GM18508 (cell line): Measurements from ENCODE around the gene TMEM255A.

ENCODE experiments used
- ATAC-seq: cut with Tn5 transposase; IDR thresholded peaks from one replicate; pipeline ENCODE4 v1.9.1; 2021; ENCODE audit warnings: moderate number of reproducible peaks; ENCODE audit not compliant: insufficient read depth, unreplicated experiment

The TMEM255A gene

DNA sequence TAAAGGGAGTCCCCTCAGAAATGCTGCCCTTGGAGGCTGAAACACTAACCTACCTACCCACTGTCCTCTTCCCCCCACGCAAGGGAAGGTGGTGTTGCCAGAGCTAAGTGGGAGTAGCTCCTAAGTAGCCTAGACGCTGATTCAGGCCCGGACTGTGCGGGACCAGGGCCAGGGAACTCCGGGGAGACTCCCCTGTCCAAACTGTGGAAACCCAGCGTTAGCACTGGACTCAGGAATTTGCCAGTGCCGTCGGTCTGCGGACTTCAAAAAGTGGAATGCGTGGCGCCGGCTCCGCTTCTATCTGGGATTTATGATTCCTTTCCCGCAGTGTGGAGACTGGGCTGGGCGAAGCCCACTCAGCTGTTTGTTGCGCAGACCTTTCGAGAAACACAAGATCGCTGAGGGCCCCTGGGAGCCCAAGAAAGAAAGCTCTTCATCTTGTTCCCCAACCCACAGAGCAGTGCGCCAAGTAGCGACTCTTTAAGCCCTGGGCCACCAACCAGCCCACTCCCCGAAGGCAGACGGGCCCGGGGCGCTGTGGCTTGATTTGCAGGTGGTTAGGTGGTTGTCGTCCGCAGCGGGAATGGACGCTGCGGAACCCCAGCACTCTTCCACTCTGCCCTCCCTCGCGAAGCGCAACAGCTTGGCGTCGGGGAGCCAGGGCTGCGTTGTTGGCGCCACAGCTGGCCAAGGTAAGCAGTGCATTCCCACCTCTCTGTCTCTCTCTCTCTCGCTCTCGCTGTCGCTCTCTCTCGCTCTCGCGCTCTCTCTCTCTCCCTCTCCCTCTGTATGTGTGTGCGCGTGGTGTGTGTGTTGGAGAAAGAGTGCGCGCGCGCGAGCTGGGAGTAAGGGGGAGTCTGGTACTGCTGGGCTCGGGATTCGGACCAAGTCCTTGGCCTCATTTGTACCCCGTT lies 2.0 kb downstream of the TMEM255A start:
- ATAC-seq: peak; percentile 77

DNA sequence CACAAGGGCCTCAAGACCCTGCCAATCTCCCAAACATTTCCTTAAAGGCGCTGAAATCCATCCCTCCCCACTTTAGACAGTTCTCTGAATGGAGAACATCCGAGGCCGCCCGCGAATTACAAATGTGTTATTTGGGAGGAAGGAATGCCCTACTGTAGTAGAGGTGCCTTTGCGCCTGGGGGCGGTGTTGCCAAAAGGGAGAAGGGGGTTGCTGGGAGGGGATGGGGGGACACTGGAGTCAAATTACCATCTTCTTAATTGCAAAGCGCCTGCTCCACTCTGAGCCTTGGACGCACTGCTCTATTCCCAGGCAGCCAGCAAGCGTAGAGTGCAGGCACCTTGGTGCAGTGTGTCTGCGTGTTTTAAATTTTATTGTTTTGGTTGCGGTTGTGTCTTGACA lies 2.7 kb downstream of the TMEM255A start:
- no peak for ATAC-seq

DNA sequence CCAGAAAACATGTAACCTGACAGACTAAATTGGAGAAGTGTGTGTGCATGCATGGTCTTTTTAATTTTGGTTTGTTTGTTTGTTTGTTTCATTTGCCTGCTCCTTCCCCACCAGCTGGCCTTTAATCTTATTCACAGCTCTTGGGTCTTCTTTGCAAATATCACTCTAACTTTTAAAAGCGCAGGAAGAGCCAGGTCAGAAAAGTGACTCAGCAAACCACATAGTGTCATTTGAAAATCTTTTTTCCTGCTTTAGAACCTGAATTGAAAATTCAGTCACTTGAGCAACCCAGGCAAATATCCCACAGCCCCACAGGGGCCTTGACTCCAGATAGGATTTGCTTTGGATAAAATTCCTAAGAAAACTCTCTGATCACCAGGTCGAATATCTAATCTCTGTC lies 4.6 kb downstream of the TMEM255A start:
- no peak for ATAC-seq

DNA sequence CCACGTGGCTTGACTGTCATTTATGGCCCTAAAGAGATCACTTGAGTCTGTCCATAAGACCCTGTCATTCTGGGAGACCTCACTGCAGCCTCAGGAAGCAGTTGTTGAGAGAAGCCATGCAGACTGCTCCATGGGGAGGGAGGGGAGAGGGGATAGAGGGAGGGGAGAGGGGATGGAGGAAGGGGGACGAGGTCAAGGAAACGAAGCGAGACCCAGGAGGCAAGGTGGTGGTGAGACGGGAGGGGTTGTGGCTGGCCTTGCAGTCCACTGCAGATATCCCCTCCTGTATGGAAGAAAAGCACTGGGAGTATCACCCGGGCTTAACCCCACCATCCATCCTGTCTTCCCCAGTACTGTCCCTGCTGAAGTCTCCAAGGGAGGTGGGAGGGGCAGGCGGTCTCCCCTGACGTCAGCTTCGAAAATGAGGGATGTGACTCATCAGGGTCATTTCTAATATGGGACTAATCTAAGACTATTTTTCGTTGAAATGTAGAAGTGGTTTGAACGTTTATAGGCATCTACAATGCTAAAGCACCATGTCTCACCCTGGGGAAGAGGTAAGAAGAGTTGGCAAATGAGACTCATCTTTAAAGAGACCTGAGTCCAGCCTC lies 5.6 kb downstream of the TMEM255A start:
- ATAC-seq: no peak

DNA sequence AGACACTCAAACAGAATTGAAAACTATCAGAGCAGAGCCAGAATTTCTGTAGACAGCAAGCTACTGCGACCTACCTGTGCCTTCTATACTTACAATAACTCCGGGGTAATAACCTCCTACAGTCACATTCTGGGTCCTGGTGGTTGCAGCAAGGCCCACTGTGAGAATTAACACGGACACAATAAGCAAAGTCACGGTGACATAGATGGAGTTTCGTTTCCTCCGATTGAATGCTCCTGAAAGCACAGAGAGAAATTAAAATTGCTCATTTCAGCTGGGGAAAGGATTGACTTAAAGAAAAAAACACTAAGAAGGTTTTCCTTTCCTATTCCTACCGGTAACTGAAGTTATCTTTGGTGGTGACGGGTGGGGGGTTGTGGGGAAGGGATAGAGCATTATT lies 7.0 kb downstream of the TMEM255A start:
- no peak for ATAC-seq

DNA sequence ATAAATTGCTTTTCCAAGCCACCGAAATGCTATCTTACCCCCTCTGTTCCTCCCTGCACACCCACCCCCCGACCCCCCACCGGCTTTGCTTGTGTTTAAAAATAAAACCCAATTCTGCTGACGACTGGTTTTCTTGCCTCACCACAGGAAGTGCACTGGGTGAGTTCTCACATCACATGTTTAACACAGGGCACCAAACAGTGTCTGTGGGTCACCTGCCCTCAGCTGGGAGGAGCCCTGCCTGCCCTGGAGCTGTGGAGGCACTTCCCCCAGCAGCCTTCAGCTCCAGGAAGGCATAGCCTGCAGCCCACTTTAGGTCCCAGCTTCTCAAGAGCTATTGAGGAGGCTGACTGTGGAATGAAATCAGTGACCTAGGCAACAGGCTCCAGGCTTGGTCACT lies 8.8 kb downstream of the TMEM255A start:
- peak; percentile 87 for ATAC-seq

DNA sequence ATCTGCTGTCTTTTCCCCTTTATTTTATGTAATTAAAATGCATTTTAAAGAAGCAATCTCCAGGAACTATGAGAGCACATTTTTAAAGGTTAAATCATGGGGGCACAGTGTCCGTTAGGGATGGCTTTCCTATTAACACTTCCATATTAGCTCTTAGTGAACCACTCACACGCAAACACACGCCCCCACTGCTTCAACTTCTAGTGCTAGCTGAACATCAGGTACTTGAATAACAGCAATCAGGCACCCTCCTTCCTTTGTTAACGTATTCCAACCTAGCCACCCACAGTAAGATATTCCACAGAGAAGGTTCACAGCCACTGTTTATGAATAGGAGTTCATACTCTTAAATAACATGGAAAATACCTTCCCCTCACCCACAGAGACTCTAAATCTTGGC lies 9.3 kb downstream of the TMEM255A start:
- ATAC-seq: no peak

DNA sequence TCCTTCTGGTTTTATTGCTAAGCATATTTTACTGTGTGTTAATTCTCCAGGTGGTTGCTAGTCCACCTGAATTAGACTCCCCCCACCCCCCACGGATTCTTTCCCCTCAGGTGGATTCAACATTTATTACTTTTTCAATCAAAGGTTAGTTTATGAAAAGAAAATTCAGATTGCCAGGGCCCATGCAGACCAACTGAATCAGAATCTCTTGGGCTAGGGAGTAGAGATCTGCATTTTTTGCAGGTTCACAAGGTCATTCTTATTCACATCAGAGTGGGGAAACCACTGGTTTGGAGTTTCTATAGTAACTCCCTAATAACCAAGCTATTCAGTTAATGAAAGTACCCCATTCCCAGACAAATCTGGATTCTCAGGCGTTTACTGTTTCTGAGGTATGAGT lies 9.8 kb downstream of the TMEM255A start:
- no peak for ATAC-seq

DNA sequence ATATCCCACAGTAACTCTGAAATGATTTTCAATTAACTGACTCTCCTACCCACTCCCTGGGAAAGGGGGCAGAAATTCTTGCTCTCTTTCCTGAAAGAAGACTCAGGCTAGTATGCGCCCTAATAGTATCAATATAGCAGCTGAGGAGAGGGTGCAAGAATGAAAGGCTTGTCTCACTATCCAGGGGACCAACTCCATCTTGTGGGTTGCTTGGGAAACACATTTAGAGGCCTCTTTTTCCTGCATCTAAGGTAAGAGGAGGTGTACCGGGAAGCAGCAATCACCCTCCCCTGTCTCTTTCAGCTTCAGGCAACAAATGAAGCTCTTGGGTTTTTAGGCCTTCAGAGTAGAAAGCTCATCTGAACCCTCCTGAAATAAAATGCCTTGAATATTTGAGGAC lies 11.3 kb downstream of the TMEM255A start:
- ATAC-seq: no peak

DNA sequence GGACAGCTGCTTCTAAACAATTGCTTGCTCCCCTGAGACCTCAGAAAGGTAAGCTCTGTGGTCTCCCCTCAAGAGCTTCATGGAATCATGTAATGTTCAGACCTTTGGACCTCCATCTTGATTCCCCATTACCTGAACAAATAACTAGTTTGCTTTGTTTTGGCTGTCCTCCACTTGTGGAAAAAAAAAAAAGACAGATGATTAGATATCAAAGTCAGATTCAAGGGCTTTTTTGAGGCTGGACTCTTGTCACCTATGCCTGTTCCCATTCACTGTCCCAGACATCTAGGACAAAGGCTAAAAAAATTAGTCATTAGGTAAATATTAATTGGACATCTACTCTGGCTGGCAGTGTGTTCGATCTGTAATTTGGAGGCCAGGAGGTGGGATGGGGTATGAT lies 13.3 kb downstream of the TMEM255A start:
- no peak for ATAC-seq

DNA sequence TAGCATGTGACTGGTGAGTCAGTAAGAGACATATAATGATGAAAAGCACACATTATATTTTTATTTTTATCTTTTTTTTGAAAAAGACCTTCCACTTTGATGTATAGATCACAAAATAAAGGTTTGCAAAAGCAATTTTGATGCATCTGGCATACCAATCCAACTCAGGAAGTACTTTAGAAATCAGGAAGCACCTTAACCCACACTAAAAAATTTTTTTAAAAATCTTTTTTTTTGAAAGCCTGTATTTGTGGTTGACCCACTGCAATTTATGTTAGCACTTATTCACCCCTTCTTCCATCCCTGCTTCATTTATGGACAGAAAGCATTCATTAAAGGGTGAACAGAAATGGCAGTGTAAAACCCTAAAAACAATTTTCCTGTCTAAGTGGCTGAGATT lies 16.6 kb downstream of the TMEM255A start:
- ATAC-seq: no peak

DNA sequence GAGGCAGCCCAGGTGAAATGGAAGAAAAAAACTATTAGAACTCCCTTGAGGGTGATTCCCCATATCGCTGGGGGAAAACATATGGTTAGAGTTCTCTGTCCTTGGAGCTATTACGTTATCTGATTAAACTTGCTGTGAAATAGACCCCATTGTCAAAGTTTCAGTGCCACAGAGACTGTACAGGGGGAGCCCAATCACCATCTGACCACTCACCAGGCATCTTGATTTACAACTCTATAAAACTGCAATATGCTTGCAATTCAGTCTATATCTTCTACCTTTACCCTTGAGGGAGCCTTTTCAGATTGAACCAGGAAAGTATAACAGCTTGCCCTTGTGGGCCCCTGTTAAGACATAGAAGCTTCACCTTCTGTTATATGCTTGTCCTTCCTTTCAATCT lies 18.2 kb downstream of the TMEM255A start:
- ATAC-seq: no peak

DNA sequence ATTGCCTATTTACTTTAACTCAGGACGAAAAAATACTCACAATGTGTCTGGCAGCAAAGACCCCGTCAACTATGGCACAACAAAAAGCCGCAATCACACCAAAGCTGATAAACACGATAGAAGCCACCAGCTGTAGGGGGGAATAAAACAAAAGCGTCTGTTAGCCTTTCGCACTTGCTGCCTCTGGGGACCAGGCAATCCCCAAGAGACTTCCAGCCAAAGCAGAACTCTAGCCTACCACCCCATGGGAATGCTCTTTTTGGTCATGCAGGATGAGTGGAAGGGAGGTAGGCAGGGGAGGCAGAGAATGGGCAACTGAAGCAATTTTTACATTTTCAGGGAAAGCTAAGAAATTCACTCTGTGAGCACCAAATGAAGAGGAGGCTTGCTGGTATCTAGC lies 20.1 kb downstream of the TMEM255A start:
- ATAC-seq: no peak

DNA sequence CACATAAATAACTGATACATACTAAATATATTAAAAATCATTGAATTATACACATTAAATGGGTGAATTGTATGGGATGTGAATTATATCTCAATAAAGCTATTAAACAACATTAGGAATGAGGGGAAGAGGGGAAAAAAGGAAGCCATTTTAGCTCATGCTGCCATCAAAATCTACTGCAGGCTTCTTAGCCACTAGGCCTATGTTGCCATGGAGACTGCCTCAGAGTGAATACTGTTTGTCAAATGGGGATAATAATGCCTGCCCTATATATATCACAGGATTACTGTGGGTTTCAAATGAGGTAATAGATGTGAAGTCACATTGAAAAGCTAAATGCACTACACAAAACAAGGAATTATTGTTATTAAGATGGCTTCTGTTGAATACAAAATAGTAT lies 21.2 kb downstream of the TMEM255A start:
- no peak for ATAC-seq

DNA sequence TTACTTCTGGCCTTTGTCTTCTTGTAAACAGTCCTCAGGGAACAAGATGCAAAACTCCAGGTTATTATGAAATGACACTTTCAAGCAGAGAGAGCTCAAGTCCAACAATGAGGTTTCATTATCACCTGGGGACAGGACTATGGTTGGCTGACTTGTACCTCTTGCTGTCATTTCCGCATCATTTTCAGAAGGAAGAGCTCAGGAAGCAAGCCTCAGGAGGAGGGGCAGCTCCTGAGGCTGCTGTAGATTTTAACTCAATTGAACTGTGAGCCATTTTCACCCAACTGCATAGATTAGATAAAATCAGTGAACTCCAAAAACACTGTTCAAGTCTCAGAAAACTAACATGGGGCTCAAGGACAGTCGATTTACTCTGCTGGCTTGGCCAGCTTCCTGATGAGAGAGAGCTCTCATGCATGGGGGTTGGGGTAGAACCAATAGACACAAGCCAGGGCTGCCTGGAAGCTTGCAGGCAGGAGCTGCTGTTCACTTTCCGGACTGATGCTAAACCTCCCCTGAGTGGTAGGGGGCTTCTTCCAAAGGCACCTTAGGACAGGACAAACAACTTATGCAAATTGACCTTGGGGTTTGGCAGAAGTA lies 23.6 kb downstream of the TMEM255A start:
- peak; percentile 49 for ATAC-seq

DNA sequence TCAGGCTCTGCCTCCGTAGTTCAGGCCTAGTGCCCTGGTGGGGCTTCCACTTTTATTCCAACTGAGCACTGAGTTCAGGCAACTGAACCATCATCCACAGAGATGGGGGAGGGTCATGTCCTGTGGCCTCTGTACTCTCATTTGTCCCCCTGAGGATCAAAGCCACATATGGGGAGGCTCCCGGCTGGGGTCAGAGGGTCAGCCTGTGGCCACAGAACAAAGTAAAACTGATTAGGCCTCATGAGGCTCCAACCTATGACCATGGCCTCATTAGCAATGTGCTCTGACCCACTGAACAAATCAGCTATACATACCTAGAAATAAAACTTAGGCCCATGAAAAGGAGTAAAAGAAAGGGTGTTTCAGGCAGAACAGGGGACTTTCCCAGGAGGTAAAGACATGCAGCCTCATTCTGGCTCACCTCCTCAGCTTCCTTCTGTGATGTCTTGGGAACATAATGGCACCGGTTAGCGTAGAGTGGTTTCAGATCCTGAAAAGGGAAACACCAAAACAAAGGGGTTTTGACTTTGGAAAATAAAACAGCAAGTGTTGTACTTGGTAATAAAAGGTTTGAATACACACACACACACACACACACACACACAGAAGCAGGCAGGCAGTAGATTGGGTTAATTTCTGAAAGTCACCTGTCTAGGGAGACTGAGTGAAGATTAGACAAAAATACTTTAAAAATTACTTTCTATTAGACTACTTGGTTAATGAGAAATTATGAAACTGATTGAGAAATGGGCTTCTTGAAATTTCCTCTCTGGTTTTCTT lies 24.3 kb downstream of the TMEM255A start:
- peak; percentile 26 for ATAC-seq

DNA sequence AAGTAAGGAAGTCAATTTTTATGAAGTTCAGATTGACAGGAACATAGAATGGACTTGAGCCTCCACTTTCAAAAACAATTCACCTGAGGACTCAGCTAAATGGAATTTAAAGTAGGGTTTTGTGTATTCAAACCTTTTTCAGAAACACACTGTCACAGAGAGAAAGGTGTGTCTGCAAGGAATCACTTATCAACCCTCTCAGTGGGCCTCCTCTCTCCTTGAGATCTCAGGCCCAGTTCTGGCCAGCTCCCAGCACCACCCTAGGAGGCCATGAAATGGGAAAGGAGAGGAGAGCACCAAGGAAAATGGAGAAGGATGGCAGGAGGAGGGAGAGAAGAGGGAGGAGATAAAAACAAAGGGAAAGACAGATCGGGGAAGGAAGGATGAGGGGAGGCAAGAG lies 28.6 kb downstream of the TMEM255A start:
- no peak for ATAC-seq

DNA sequence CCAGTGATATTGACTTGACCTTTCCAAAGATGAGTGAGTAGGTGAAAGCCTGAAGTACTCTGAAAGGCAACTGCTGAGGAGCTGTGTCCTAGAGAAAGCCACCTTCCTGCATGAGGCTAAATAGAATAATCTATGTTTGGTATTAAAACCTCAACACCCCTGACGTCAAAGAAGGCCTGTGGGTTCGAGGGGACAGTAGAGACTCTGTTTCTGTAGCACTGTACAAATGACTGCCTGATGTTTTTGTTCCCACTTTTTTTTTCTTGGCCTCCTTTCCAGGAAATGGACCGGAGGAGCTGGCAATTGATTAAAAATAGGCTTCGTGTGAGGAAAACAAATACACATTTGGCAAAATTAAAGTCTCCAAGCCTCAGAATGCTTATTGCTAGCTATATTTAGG lies 29.5 kb downstream of the TMEM255A start:
- ATAC-seq: no peak

DNA sequence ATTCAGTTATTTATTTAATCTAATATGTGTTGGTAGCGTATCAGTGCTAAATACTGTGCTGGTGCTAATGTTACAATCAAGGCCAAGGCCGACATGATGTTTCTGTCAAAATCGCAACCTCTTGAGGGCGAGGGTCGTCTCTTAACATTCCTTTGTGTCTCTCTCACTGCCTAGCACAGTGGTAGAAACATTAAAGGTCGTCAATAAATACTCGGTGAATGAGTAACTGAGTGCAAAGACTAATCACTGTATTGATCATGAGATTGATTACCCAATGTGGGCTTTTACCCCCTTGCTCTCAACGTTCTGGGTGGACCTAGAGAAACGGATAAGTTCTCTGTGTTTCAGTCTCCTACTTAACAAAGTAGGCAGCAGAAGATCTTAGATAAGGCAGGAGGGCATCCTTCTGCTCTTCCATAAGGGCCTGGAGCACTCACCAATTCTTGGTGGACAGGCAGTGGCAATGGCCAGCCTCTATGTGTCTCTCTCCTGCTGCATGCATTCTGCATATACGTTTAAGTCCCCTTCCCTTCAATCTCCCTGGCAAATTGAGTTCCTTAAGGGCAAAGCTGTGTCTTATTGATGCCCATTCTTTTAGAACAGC lies 30.1 kb downstream of the TMEM255A start:
- ATAC-seq: no peak

DNA sequence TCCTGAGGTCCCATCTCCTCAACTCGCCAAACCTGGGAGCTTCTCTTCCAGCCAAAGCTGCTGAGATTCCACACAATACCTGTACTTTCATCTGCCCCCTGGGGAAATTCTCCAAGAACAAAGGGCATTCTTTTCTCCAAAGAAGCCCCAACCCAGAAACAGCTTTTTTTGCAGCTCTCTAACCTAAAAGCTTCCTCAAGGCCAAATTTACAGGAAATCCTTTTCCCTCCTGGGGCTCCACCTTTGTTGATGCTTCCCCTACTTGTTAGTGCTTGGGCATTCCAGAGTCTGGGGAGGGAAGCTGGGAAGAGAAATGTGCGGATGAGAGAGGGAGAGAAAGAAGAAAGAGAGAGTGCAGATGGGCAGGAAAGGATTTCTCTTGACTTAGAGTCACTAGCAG lies 36.3 kb downstream of the TMEM255A start:
- ATAC-seq: no peak
